Loucy (cell line): ENCODE measurements around the gene RAN.
"Not testable (repeated sequence)": the region's sequence is repeated elsewhere in the genome, so short reads cannot be mapped to it uniquely, and the experiment has no call there.

Source experiments
- H2AFZ ChIP-seq: fragments of 200-600 bp; sonication (generic); 2 replicates; pipeline ENCODE4 v1.6.0; 2016; ENCODE audit warnings: antibody characterized with exemption, mild to moderate bottlenecking, low read length, moderate library complexity
- H3F3A ChIP-seq: fragments of 200-600 bp; 2 replicates; pipeline ENCODE4 v1.6.0; 2016; ENCODE audit warnings: antibody characterized with exemption, low read depth, mild to moderate bottlenecking
- H3K27me3 ChIP-seq: fragments of 200-600 bp; sonication (generic); 2 replicates; pipeline ENCODE4 v1.6.1; 2014; ENCODE audit warnings: low read length, mild to moderate bottlenecking; ENCODE audit not compliant: insufficient read depth, poor library complexity, severe bottlenecking
- H3K36me3 ChIP-seq: fragments of 200-600 bp; sonication (generic); 2 replicates; pipeline ENCODE4 v1.6.1; 2016; ENCODE audit warnings: low read length; ENCODE audit not compliant: insufficient read depth
- H3K4me1 ChIP-seq: fragments of 200-600 bp; sonication (generic); 2 replicates; pipeline ENCODE4 v1.5.1; 2014; ENCODE audit warnings: low read length, mild to moderate bottlenecking; ENCODE audit not compliant: insufficient read depth, poor library complexity, severe bottlenecking
- H3K4me2 ChIP-seq: fragments of 200-600 bp; sonication (generic); 2 replicates; pipeline ENCODE4 v1.6.0; 2014; ENCODE audit warnings: antibody characterized with exemption, low read length, low read depth, mild to moderate bottlenecking; ENCODE audit not compliant: poor library complexity, severe bottlenecking
- H3K4me3 ChIP-seq: fragments of 200-600 bp; sonication (generic); 2 replicates; pipeline ENCODE4 v1.5.1; 2014; ENCODE audit warnings: low read length, mild to moderate bottlenecking, mixed read lengths; ENCODE audit not compliant: poor library complexity, severe bottlenecking
- H3K79me2 ChIP-seq: fragments of 200-600 bp; sonication (generic); 2 replicates; pipeline ENCODE4 v1.6.1; 2014; ENCODE audit warnings: low read length; ENCODE audit not compliant: insufficient read depth
- H3K9ac ChIP-seq: fragments of 200-600 bp; sonication (generic); 2 replicates; pipeline ENCODE4 v1.6.0; 2014; ENCODE audit warnings: mild to moderate bottlenecking, low read depth, low read length, moderate library complexity; ENCODE audit not compliant: poor library complexity, severe bottlenecking
- H3K9me2 ChIP-seq: fragments of 200-600 bp; sonication (generic); replicated peaks from 2 replicates; pipeline ENCODE4 v1.6.1; 2016; ENCODE audit warnings: low read depth, low read length, mixed read lengths
- H3K9me3 ChIP-seq: fragments of 200-600 bp; sonication (generic); 2 replicates; pipeline ENCODE4 v1.6.1; 2014; ENCODE audit warnings: mild to moderate bottlenecking, antibody characterized with exemption, low read length, low read depth; ENCODE audit not compliant: insufficient read depth
- H4K20me1 ChIP-seq: fragments of 200-600 bp; sonication (generic); 2 replicates; pipeline ENCODE4 v1.6.0; 2014; ENCODE audit warnings: antibody characterized with exemption, low read length, mild to moderate bottlenecking; ENCODE audit not compliant: insufficient read depth, poor library complexity, severe bottlenecking
- EZH2phosphoT487 ChIP-seq: fragments of 200-600 bp; IDR thresholded peaks from 2 replicates; pipeline ENCODE4 v1.6.1; 2018; ENCODE audit warnings: antibody characterized with exemption, mild to moderate bottlenecking, moderate library complexity, borderline replicate concordance
- TF ChIP-seq, protein P1 (sequence below): fragments of 200-600 bp; sonication (generic); conservative IDR thresholded peaks from 2 replicates; pipeline ENCODE4 v1.5.1; 2014; ENCODE audit warnings: mild to moderate bottlenecking, antibody characterized with exemption, low read length

RAN gene

GRCh38 chr12:130862161-130862560 lies 9.7 kb upstream of the RAN start:
- Histone ChIP-seq H3K4me1 (no peaks in the 10 kb centered on the region), H3K79me2 (no peaks in the 10 kb centered on the region), H2AFZ (no peak overlapping the region), H3K36me3 (no peaks in the 10 kb centered on the region), H3K9me3 (no peaks in the 10 kb centered on the region), H3K4me2 (no peak overlapping the region), H3K27me3 (no peaks in the 10 kb centered on the region), H3K9ac (no peak overlapping the region), H4K20me1 (no peaks in the 10 kb centered on the region), H3K9me2 (no peaks in the 10 kb centered on the region), H3F3A (no peaks in the 10 kb centered on the region), H3K4me3 (no peak overlapping the region)
- TF ChIP-seq, protein P1, sequence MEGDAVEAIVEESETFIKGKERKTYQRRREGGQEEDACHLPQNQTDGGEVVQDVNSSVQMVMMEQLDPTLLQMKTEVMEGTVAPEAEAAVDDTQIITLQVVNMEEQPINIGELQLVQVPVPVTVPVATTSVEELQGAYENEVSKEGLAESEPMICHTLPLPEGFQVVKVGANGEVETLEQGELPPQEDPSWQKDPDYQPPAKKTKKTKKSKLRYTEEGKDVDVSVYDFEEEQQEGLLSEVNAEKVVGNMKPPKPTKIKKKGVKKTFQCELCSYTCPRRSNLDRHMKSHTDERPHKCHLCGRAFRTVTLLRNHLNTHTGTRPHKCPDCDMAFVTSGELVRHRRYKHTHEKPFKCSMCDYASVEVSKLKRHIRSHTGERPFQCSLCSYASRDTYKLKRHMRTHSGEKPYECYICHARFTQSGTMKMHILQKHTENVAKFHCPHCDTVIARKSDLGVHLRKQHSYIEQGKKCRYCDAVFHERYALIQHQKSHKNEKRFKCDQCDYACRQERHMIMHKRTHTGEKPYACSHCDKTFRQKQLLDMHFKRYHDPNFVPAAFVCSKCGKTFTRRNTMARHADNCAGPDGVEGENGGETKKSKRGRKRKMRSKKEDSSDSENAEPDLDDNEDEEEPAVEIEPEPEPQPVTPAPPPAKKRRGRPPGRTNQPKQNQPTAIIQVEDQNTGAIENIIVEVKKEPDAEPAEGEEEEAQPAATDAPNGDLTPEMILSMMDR = no peak
- no peak for TF ChIP-seq EZH2phosphoT487

- not testable (repeated sequence) for H2AFZ ChIP-seq, H3K4me1 ChIP-seq, H3K9me3 ChIP-seq, H3K9ac ChIP-seq, H3K4me3 ChIP-seq, H3K79me2 ChIP-seq, H3K9me2 ChIP-seq, H4K20me1 ChIP-seq, H3F3A ChIP-seq, H3K27me3 ChIP-seq, H3K36me3 ChIP-seq, H3K4me2 ChIP-seq
Measured at GRCh38 chr12:130862771-130863170, 9.1 kb upstream of the RAN start.

- TF ChIP-seq, protein P1 = no peak
- TF ChIP-seq EZH2phosphoT487 = no peak
- Histone ChIP-seq H3K36me3 (no peaks in the 10 kb centered on the region), H3K4me1 (peaks cover under 1% of the 10 kb centered on the region), H3K9me3 (no peaks in the 10 kb centered on the region), H3K9me2 (no peaks in the 10 kb centered on the region), H3K4me2 (no peak overlapping the region), H3K27me3 (no peaks in the 10 kb centered on the region), H3K4me3 (no peak overlapping the region), H2AFZ (no peak overlapping the region), H4K20me1 (no peaks in the 10 kb centered on the region), H3F3A (no peaks in the 10 kb centered on the region), H3K9ac (no peak overlapping the region), H3K79me2 (no peaks in the 10 kb centered on the region)
Measured at GRCh38 chr12:130863298-130863697, 8.6 kb upstream of the RAN start.

GRCh38 chr12:130868412-130868811 lies 3.5 kb upstream of the RAN start:
- no peak overlapping the region for H3K9ac ChIP-seq
- no peak overlapping the region for H3K4me2 ChIP-seq
- H3F3A ChIP-seq = no peaks in the 10 kb centered on the region
- no peaks in the 10 kb centered on the region for H3K9me3 ChIP-seq
- peaks cover 18% of the 10 kb centered on the region for H3K4me1 ChIP-seq
- no peak overlapping the region for H3K4me3 ChIP-seq
- no peak overlapping the region for H2AFZ ChIP-seq
- H4K20me1 ChIP-seq = peaks cover 10% of the 10 kb centered on the region
- H3K36me3 ChIP-seq = peaks cover 10% of the 10 kb centered on the region
- no peaks in the 10 kb centered on the region for H3K9me2 ChIP-seq
- TF ChIP-seq, protein P1 = no peak
- TF ChIP-seq EZH2phosphoT487 = no peak
- H3K27me3 ChIP-seq = peaks cover 9% of the 10 kb centered on the region
- peaks cover 22% of the 10 kb centered on the region for H3K79me2 ChIP-seq
